ENCODE data around the gene SEPTIN8. TPM values are rescaled to one million over a fixed set of nuclear protein-coding genes. Genes with fewer than 3 reads are reported as not detected.

SEPTIN8 gene
- total and polyA plus RNA-seq, 10 donors = 6.1 to 29.8 (median 17.9) TPM

DNA sequence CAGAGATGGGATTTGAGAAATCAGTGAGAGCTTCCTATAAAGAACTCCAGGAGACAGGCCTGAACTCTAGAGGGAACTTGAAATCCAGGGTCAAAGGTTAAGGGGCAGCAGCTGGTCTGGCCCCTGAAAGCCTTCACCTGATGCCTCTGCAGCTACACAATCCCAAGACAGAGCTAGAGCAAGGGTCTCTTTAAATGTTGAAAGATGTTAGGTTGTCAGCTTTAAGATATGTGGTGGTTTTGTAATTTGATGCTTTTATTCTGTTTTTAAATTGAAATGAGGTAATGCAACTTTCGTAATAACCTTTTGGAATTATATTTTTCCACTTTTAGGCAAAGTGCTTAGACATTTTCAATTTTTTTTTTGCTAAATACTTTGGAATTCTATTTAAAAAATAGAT is 38.4 kb upstream of the SEPTIN8 start:
- intact Hi-C loops (cut with DNase I; ENCODE audit: low total_unique reads) = loop anchor here (10.0 kb wide), 1 partner anchor 291 kb away; no protein-coding TSS in a partner anchor
- peaks cover 0 to 4% (median 0%) of the 10 kb centered on the region in 8 donors for H3K9me3 ChIP-seq
- H3K4me1 ChIP-seq = peaks cover 10 to 38% (median 26%) of the 10 kb centered on the region in 6 donors
- no peak overlapping the region for H3K27ac ChIP-seq
- no peak overlapping the region for H3K4me3 ChIP-seq
- peaks cover 0 to 68% (median 53%) of the 10 kb centered on the region in 7 donors for H3K27me3 ChIP-seq (replicated peaks in 1 of 7)
- no peak for DNase-seq
- TF ChIP-seq POLR2A (IDR thresholded peaks at IDR 0.05) (no peak), POLR2AphosphoS5 (IDR thresholded peaks at IDR 0.05) (no peak)
- TF ChIP-seq, protein P1, sequence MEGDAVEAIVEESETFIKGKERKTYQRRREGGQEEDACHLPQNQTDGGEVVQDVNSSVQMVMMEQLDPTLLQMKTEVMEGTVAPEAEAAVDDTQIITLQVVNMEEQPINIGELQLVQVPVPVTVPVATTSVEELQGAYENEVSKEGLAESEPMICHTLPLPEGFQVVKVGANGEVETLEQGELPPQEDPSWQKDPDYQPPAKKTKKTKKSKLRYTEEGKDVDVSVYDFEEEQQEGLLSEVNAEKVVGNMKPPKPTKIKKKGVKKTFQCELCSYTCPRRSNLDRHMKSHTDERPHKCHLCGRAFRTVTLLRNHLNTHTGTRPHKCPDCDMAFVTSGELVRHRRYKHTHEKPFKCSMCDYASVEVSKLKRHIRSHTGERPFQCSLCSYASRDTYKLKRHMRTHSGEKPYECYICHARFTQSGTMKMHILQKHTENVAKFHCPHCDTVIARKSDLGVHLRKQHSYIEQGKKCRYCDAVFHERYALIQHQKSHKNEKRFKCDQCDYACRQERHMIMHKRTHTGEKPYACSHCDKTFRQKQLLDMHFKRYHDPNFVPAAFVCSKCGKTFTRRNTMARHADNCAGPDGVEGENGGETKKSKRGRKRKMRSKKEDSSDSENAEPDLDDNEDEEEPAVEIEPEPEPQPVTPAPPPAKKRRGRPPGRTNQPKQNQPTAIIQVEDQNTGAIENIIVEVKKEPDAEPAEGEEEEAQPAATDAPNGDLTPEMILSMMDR (IDR thresholded peaks at IDR 0.05 in 8 of 11, conservative IDR thresholded peaks at IDR 0.05 in 3 of 11) = no peak
- no peaks in the 10 kb centered on the region for H3K36me3 ChIP-seq
- WGBS, 5 donors = 94 to 98% (median 96%) methylated on average over 1 of the region's 1 CpG

DNA sequence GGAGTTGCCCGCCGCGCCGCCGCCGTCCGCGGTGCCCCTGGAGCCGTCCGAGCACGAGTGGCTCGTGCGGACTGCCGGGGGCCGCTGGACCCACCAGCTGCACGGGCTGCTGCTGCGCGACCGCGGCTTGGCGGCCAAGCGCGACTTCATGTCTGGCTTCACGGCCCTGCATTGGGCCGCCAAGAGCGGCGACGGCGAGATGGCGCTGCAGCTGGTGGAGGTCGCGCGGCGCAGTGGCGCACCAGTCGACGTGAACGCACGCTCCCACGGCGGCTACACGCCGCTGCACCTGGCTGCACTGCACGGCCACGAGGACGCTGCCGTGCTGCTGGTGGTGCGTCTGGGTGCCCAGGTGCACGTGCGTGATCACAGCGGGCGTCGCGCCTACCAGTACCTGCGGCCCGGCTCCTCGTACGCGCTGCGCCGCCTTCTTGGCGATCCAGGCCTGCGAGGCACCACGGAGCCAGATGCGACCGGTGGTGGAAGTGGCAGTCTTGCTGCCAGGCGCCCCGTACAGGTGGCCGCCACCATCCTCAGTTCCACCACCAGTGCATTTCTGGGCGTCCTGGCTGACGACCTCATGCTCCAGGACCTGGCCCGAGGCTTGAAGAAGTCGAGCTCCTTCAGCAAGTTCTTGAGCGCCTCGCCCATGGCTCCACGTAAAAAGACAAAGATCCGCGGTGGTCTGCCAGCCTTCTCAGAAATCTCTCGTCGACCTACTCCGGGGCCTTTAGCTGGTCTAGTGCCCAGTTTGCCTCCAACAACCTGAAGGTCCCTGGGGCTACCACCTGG is 37.7 kb upstream of the SEPTIN8 start:
- H3K27ac ChIP-seq = no peak overlapping the region
- H3K9me3 ChIP-seq = peaks cover 0 to 4% (median 0%) of the 10 kb centered on the region in 8 donors
- H3K27me3 ChIP-seq (replicated peaks in 1 of 7) = peaks cover 0 to 68% (median 55%) of the 10 kb centered on the region in 7 donors
- peaks cover 10 to 30% (median 21%) of the 10 kb centered on the region in 6 donors for H3K4me1 ChIP-seq
- H3K36me3 ChIP-seq = no peaks in the 10 kb centered on the region
- WGBS, 5 donors = 65 to 95% (median 65%) methylated on average over 16 to 81 of the region's 81 CpGs
- DNase-seq = no peak
- intact Hi-C loops (cut with DNase I; ENCODE audit: low total_unique reads) = loop anchor here (10.0 kb wide), 1 partner anchor 290 kb away; no protein-coding TSS in a partner anchor
- peak overlapping the region in 5 of 8 donors; percentile 31 to 65 (median 35) for H3K4me3 ChIP-seq
- TF ChIP-seq POLR2AphosphoS5 (IDR thresholded peaks at IDR 0.05) (no peak), POLR2A (IDR thresholded peaks at IDR 0.05) (no peak)
- TF ChIP-seq, protein P1 (IDR thresholded peaks at IDR 0.05 in 8 of 11, conservative IDR thresholded peaks at IDR 0.05 in 3 of 11) = no peak

DNA sequence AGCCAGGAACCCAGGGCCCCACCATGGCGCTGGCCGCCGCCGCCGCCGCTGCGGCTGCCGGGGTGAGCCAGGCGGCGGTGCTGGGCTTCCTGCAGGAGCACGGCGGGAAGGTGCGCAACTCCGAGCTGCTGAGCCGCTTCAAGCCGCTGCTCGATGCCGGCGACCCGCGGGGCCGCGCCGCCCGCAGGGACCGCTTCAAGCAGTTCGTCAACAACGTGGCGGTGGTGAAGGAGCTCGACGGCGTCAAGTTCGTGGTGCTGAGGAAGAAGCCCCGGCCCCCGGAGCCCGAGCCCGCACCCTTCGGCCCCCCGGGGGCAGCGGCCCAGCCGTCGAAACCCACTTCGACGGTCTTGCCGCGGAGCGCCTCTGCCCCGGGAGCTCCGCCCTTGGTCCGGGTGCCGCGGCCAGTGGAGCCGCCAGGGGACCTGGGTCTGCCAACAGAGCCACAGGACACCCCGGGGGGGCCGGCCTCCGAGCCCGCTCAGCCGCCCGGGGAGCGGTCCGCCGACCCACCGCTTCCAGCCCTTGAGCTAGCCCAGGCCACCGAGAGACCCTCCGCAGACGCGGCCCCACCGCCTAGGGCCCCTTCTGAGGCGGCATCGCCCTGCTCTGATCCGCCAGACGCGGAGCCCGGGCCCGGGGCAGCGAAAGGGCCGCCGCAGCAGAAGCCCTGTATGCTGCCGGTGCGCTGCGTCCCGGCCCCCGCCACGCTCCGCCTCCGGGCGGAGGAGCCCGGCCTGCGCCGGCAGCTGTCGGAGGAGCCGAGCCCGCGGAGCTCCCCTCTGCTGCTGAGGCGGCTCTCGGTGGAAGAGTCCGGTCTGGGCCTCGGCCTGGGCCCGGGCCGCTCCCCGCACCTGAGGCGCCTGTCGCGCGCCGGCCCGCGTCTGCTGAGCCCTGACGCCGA is 36.8 kb upstream of the SEPTIN8 start:
- H3K27ac ChIP-seq = no peak overlapping the region
- TF ChIP-seq, protein P1 (IDR thresholded peaks at IDR 0.05 in 8 of 11, conservative IDR thresholded peaks at IDR 0.05 in 3 of 11) = no peak
- TF ChIP-seq POLR2AphosphoS5 (IDR thresholded peaks at IDR 0.05) = no peak
- peaks cover 9 to 25% (median 19%) of the 10 kb centered on the region in 6 donors for H3K4me1 ChIP-seq
- peaks cover 0 to 4% (median 0%) of the 10 kb centered on the region in 8 donors for H3K9me3 ChIP-seq
- 7 to 10% (median 9%) methylated on average over 27 to 110 of the region's 110 CpGs for WGBS, 5 donors
- peak; percentile 74 for DNase-seq
- intact Hi-C loops (cut with DNase I; ENCODE audit: low total_unique reads) = loop anchor here (10.0 kb wide), 1 partner anchor 289 kb away; no protein-coding TSS in a partner anchor
- peaks cover 0 to 63% (median 49%) of the 10 kb centered on the region in 7 donors for H3K27me3 ChIP-seq (replicated peaks in 1 of 7)
- peak overlapping the region in 7 of 8 donors; percentile 22 to 65 (median 34) for H3K4me3 ChIP-seq
- no peaks in the 10 kb centered on the region for H3K36me3 ChIP-seq
